Sigmoid colon (tissue), 7 donors: ENCODE results near the gene CACNG1. TPM values are rescaled to one million over a fixed set of nuclear protein-coding genes. Genes with fewer than 3 reads are reported as not detected.

Experiments
- DNase-seq: peaks from one replicate; pipeline ENCODE4 v3.0.0-alpha.2; 2019
- H3K27ac ChIP-seq, 4 donors: fragments of 200-600 bp; sonication (generic); one replicate each; pipeline ENCODE4 v1.5.1; 2016 to 2019; ENCODE audit warnings: mild to moderate bottlenecking in 1 of 4
- H3K27me3 ChIP-seq, 3 donors: fragments of 200-600 bp; sonication (generic); one replicate each; pipeline ENCODE4 v1.5.1; 2019; ENCODE audit warnings: mild to moderate bottlenecking in 1 of 3
- H3K36me3 ChIP-seq, 4 donors: fragments of 200-600 bp; sonication (generic); one replicate each; pipeline ENCODE4 v1.5.1; 2016 to 2019
- H3K4me1 ChIP-seq, 4 donors: fragments of 200-600 bp; sonication (generic); one replicate each; pipeline ENCODE4 v1.5.1; 2017 to 2019
- H3K4me3 ChIP-seq, 4 donors: fragments of 200-600 bp; sonication (generic); one replicate each; pipeline ENCODE4 v1.5.1; 2017 to 2019; ENCODE audit warnings: mild to moderate bottlenecking in 2 of 4, moderate library complexity in 1 of 4
- H3K9me3 ChIP-seq, 4 donors: fragments of 200-600 bp in 3 of 4; sonication (generic) in 3 of 4; one replicate each; pipeline versions ENCODE4 v1.5.1 to v1.6.1; 2013 to 2019
- EP300 ChIP-seq, 4 donors: sonication (generic); formaldehyde crosslinking; IDR thresholded peaks; one replicate each; pipeline ENCODE4 v1.6.1; 2017; ENCODE audit warnings: antibody characterized with exemption in 4 of 4
- POLR2A ChIP-seq, 2 donors: fragments of 450-650 bp; IDR thresholded peaks; one replicate each; pipeline ENCODE4 v1.6.1; 2016; ENCODE audit warnings: antibody characterized with exemption in 2 of 2, mild to moderate bottlenecking in 2 of 2, moderate library complexity in 2 of 2
- POLR2AphosphoS5 ChIP-seq, 4 donors: sonication (generic); formaldehyde crosslinking; IDR thresholded peaks; one replicate each; pipeline ENCODE4 v1.6.1; 2017; ENCODE audit warnings: antibody characterized with exemption in 4 of 4
- WGBS, 2 donors: extraction: QIAGEN DNeasy Blood & Tissue Kit; methylation state at CpG; one replicate each; pipeline ENCODE4 v1.1.7; 2013; 5-methylcytosine and 5-hydroxymethylcytosine counted together
- intact Hi-C: fragments of 100-400 bp; cut with DNase I; formaldehyde crosslinking; loops from one replicate; pipeline ENCODE4 v1.15.1; 2023
- polyA plus RNA-seq, 3 donors: library from polyadenylated mRNA; stranded (reverse); fragments of 200-250 nt; gene quantifications; one replicate each; pipeline ENCODE4 v1.2.3, GENCODE V29; 2013
- total RNA-seq, 4 donors: library from RNA; depleted of rRNA; stranded (reverse); fragments of >200 nt; gene quantifications; one replicate each; pipeline ENCODE4 v1.1.0, GENCODE V29; 2016
- TF ChIP-seq, protein P1 (sequence below), 4 experiments: fragments of 450-650 bp in 3 of 4; fragments of 200-600 bp in 1 of 4; IDR thresholded peaks; one replicate each; pipeline ENCODE4 v1.5.1; 2016 to 2019; ENCODE audit warnings: antibody characterized with exemption in 4 of 4, mild to moderate bottlenecking in 3 of 4, moderate library complexity in 2 of 4
- donor health status: healthy with polysubstance abuse.
- donor health status: Bipolar disorder and iron deficiency.
- donor health status: healthy.

Gene CACNG1
- total and polyA plus RNA-seq, 7 donors = not detected

DNA sequence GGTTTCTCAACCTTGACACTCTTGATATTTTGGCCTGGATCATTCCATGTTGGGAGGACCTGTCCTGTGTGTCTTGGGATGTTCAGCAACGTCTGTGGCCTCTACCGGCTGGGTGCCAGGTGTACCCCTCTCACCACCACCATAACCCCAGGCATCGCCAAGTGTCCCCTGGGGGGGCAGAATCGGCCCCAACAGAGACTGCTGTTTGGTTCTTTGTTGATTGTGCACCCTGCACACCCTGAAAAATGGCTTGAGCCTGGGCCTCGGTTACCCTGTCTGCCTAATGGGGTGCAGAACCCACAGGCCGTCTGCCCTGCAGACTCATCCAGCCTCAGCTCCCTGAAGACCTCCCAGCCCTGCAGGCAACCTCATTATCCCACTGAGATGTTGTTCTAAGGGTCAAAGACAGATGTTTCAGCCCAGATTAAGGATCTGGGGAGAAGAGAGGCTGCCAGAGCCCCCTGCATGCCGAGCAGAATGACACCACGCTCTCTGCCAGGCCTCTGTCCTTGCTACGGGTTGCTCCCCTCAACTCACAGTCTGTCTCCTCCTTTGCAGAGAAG, 9.2 kb downstream of the CACNG1 start:
- TF ChIP-seq, protein P1, sequence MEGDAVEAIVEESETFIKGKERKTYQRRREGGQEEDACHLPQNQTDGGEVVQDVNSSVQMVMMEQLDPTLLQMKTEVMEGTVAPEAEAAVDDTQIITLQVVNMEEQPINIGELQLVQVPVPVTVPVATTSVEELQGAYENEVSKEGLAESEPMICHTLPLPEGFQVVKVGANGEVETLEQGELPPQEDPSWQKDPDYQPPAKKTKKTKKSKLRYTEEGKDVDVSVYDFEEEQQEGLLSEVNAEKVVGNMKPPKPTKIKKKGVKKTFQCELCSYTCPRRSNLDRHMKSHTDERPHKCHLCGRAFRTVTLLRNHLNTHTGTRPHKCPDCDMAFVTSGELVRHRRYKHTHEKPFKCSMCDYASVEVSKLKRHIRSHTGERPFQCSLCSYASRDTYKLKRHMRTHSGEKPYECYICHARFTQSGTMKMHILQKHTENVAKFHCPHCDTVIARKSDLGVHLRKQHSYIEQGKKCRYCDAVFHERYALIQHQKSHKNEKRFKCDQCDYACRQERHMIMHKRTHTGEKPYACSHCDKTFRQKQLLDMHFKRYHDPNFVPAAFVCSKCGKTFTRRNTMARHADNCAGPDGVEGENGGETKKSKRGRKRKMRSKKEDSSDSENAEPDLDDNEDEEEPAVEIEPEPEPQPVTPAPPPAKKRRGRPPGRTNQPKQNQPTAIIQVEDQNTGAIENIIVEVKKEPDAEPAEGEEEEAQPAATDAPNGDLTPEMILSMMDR (IDR thresholded peaks at IDR 0.05) = no peak
- no peak for TF ChIP-seq EP300 (IDR thresholded peaks at IDR 0.05)
- TF ChIP-seq POLR2AphosphoS5 (IDR thresholded peaks at IDR 0.05) = no peak
- TF ChIP-seq POLR2A (IDR thresholded peaks at IDR 0.05) = no peak
- H3K4me1 ChIP-seq = no peaks in the 10 kb centered on the region
- H3K36me3 ChIP-seq = no peaks in the 10 kb centered on the region
- 88 to 93% methylated on average over 9 of the region's 9 CpGs for WGBS, 2 donors
- H3K27me3 ChIP-seq = no peaks in the 10 kb centered on the region
- peaks cover 0 to 11% (median 6%) of the 10 kb centered on the region in 4 donors for H3K9me3 ChIP-seq
- no peak for DNase-seq
- intact Hi-C loops = no loop called here
- no peak overlapping the region for H3K27ac ChIP-seq
- no peak overlapping the region for H3K4me3 ChIP-seq

DNA sequence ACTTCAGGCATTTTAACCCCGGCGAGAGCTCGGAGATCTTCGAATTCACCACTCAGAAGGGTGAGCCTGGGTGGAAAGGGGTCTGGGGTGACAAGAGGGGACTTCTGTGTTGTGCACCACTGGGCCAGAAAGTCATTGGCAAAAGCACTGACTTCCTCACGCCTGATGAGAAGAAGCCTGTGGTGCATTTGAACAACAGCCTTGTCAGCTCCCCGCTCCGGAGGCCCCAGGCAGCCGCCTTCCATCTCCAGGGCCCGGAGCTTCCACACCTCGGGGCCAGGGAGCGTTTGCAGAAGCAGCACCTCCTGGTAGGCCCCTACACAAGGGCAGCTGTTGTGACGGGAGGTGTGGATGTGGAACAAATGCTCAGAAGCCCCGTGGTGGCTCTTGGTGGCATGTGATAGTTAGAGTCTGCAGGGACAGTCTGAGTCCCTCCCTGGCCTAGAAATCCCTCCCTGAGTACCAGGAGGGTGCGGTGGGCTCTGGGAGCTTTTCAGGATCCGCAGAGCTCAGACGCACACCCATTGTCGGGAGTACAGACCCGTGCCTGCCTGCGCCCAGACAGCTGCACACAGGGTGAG, 9.7 kb downstream of the CACNG1 start:
- TF ChIP-seq, protein P1 (IDR thresholded peaks at IDR 0.05) = no peak
- TF ChIP-seq POLR2AphosphoS5 (IDR thresholded peaks at IDR 0.05) (no peak), POLR2A (IDR thresholded peaks at IDR 0.05) (no peak), EP300 (IDR thresholded peaks at IDR 0.05) (no peak)
- intact Hi-C loops = no loop called here
- no peaks in the 10 kb centered on the region for H3K4me1 ChIP-seq

DNA sequence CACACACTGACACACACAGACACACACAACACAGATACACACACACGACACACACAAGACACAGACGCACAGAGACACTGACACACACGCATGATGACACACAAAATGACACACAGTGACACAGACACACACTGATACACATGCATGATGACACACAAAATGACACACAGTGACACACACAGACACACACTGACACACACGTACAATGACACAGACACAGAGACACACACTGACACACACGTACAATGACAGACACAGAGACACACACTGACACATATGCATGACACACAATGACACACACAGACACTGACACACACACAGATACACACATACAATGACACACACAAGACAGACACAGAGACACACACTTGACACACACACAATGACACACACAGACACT, 10.3 kb downstream of the CACNG1 start:
- Histone ChIP-seq H3K4me1 (no peaks in the 10 kb centered on the region), H3K36me3 (no peaks in the 10 kb centered on the region), H3K27me3 (no peaks in the 10 kb centered on the region), H3K9me3 (peaks cover 0 to 6% (median 2%) of the 10 kb centered on the region in 4 donors), H3K27ac (no peak overlapping the region), H3K4me3 (no peak overlapping the region)
- TF ChIP-seq POLR2A (IDR thresholded peaks at IDR 0.05) = no peak
- 87 to 96% methylated on average over 5 of the region's 5 CpGs for WGBS, 2 donors
- intact Hi-C loops = no loop called here
- DNase-seq = no peak

More for the DNA sequence above, 9.7 kb downstream of the CACNG1 start:
- H3K27me3 ChIP-seq = no peaks in the 10 kb centered on the region
- no peak for DNase-seq
- no peak overlapping the region for H3K27ac ChIP-seq
- H3K9me3 ChIP-seq = peaks cover 0 to 11% (median 6%) of the 10 kb centered on the region in 4 donors
- H3K4me3 ChIP-seq = no peak overlapping the region
- 85 to 92% methylated on average over 19 of the region's 19 CpGs for WGBS, 2 donors
- no peaks in the 10 kb centered on the region for H3K36me3 ChIP-seq

DNA sequence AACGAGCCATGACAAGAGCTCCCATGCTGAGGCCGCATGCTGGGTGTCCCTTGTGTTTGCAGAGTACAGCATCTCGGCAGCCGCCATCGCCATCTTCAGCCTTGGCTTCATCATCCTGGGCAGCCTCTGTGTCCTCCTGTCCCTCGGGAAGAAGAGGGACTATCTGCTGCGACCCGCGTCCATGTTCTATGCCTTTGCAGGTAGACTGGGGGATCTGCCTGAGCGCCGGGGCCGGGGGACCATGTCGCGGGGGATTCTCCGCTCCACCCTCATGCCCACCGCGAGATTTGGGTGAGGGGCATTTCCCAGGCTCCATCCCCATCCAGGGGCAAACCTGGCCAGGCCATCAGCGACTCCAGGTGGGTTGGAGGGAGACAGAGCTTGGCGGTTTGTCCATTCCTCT, 10.7 kb downstream of the CACNG1 start:
- no peaks in the 10 kb centered on the region for H3K27me3 ChIP-seq
- no peak overlapping the region for H3K4me3 ChIP-seq
- peaks cover 0 to 3% (median 0%) of the 10 kb centered on the region in 4 donors for H3K9me3 ChIP-seq
- no peaks in the 10 kb centered on the region for H3K4me1 ChIP-seq
- TF ChIP-seq POLR2A (IDR thresholded peaks at IDR 0.05) = no peak
- TF ChIP-seq POLR2AphosphoS5 (IDR thresholded peaks at IDR 0.05) = no peak
- TF ChIP-seq, protein P1 (IDR thresholded peaks at IDR 0.05) = no peak
- no peak for TF ChIP-seq EP300 (IDR thresholded peaks at IDR 0.05)
- no peak overlapping the region for H3K27ac ChIP-seq
- intact Hi-C loops = no loop called here
- no peaks in the 10 kb centered on the region for H3K36me3 ChIP-seq
- DNase-seq = no peak
- 96 to 97% methylated on average over 19 of the region's 19 CpGs for WGBS, 2 donors

DNA sequence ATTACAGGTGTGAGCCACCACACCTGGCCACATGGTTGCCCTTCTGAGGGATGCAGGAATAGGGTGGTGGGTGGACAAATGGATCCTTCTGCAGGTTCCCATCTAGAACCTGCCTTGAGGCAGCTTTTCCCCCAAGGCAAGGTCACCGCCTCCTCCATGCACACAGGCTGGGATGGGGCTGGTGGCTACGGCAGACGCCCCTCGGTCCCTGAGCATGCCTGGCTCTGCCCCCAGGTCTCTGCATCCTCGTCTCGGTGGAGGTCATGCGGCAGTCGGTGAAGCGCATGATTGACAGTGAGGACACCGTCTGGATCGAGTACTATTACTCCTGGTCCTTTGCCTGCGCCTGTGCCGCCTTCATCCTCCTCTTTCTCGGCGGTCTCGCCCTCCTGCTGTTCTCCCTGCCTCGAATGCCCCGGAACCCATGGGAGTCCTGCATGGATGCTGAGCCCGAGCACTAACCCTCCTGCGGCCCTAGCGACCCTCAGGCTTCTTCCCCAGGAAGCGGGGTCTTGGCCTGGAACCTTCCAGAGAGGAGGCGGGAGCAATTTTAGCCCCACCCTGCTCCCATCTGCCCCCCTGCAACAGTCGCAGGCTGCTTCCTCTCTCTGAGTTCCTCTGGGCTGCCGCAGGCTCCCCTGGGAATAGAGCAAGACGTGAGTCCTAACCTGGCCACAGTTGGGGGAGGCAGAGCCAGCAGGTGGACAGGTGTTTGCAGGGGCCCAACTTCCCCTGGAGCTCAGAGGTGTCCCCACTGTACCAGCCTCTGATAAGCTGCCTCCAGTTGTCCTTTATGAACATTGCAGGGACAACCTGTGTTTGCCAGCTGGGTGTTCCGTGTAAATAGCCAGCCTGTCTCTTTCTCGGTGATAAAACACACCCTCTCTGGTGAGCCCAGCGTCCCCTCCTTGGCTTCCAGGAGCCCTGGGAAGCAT, 11.7 kb downstream of the CACNG1 start:
- H3K27me3 ChIP-seq = no peaks in the 10 kb centered on the region
- no peak for DNase-seq
- TF ChIP-seq POLR2A (IDR thresholded peaks at IDR 0.05) = no peak
- TF ChIP-seq POLR2AphosphoS5 (IDR thresholded peaks at IDR 0.05) = no peak
- TF ChIP-seq EP300 (IDR thresholded peaks at IDR 0.05) = no peak
- TF ChIP-seq, protein P1 (IDR thresholded peaks at IDR 0.05) = no peak
- H3K4me3 ChIP-seq = no peak overlapping the region
- H3K27ac ChIP-seq = no peak overlapping the region
- intact Hi-C loops = no loop called here
- H3K4me1 ChIP-seq = no peaks in the 10 kb centered on the region
- no peaks in the 10 kb centered on the region for H3K36me3 ChIP-seq
- H3K9me3 ChIP-seq = no peaks in the 10 kb centered on the region
- WGBS, 2 donors = 66 to 84% methylated on average over 29 of the region's 29 CpGs
